ENCODE results near the gene BCAS2.

GRCh38 chr1:114522264-114522575, 59.2 kb downstream of the BCAS2 start:
- TF ChIP-seq, protein P1, sequence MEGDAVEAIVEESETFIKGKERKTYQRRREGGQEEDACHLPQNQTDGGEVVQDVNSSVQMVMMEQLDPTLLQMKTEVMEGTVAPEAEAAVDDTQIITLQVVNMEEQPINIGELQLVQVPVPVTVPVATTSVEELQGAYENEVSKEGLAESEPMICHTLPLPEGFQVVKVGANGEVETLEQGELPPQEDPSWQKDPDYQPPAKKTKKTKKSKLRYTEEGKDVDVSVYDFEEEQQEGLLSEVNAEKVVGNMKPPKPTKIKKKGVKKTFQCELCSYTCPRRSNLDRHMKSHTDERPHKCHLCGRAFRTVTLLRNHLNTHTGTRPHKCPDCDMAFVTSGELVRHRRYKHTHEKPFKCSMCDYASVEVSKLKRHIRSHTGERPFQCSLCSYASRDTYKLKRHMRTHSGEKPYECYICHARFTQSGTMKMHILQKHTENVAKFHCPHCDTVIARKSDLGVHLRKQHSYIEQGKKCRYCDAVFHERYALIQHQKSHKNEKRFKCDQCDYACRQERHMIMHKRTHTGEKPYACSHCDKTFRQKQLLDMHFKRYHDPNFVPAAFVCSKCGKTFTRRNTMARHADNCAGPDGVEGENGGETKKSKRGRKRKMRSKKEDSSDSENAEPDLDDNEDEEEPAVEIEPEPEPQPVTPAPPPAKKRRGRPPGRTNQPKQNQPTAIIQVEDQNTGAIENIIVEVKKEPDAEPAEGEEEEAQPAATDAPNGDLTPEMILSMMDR (IDR thresholded peaks at IDR 0.05) = no peak
- no peak for TF ChIP-seq POLR2A (IDR thresholded peaks at IDR 0.05)

Data from Peyer's patch (tissue), 4 donors.